Activated CD8-positive, alpha-beta memory T cell treated with anti-CD3 and anti-CD28 coated beads for 36 hours (primary cell): ENCODE results near the gene C6orf89. TPM values are rescaled to one million over a fixed set of nuclear protein-coding genes. Genes with fewer than 3 reads are reported as not detected.

Experiments
- CTCF ChIA-PET: fragments of 350-600 bp; sonication (Branson Sonifier 250); formaldehyde crosslinking; loops from one replicate; lab custom pipeline; 2021; ENCODE audit warnings: antibody characterized with exemption; lab: Charles Lee
- POLR2A ChIA-PET: fragments of 350-600 bp; sonication (Branson Sonifier 250); formaldehyde crosslinking; loops from one replicate; lab custom pipeline; 2021; ENCODE audit warnings: antibody characterized with exemption; lab: Charles Lee
- total RNA-seq, 2 experiments: library from RNA; stranded (reverse); gene quantifications; one replicate each; pipeline ENCODE4 v1.2.3, GENCODE V29; 2021

C6orf89 gene
- total RNA-seq, 2 experiments from 2014 or later, result 32.7 to 35.9 TPM

GRCh38 chr6:36850021-36850420, 35.7 kb upstream of the C6orf89 start:
- ChIA-PET CTCF (interaction anchor here (1.2 to 4.9 kb wide), 3 partner anchors 44 to 83 kb away, joined by 3 to 29 read pairs (median 14); no protein-coding TSS in a partner anchor), POLR2A (no interaction called here)

DNA sequence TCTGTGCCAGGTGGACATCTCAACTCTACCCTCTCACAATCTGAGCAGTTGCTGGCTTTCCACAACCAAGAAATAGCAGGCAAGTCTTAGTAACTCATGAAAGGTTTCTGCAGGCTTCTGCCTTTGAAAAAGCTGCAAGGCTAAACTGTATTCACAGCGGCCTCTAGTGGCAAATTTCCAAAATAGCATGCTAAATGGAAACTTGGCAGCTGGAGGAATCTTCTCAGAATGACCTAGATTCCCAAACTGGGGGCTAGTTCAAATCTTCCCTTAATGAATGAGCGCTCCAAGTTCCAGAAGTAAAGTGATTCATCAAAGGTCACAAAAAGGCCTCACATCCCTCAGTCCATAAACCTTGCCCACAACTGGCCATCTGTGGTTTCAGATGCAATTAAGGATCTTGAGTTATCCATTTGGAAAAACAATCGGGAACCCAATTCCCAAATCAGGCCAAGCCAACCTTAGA, 34.6 kb upstream of the C6orf89 start:
- CTCF ChIA-PET, result interaction anchor here (0.7 to 4.9 kb wide), 10 partner anchors 9 to 167 kb away, joined by 3 to 29 read pairs (median 3); no protein-coding TSS in a partner anchor
- POLR2A ChIA-PET, result no interaction called here

GRCh38 chr6:36851626-36852025, 34.1 kb upstream of the C6orf89 start:
- POLR2A ChIA-PET, result no interaction called here

DNA sequence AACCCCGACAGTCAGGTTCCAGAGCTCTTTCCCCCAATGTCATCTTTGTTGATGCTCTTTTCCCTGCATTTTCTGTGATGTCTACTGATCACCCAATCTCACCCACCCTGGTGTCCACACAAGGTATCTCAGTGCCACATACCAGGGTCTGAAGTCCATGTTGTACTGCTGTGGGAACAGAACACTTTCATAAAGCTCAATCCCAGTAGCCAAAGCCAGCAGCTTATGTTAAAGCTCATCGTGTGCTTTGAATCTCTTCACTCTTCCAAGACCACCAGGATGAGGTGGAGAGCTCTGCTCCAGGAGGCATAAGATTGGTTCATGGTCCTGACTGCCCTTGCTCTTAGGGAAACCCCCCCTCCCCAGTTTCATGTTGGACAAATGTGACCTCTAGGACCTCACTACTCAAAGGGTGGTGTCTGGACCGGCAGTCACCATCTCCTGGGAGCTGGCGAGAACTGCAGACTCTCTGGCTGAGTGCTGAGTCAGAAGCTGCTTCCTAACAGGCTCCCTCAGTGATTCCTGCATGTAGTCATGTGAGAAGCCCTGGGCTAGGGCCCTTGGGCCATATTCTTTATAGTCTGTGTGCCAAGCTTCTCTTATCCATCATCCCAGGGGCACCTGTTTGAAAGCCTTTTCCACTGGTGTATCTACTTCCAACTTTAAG, 33.1 kb upstream of the C6orf89 start:
- ChIA-PET POLR2A (interaction anchor here (0.6 to 0.9 kb wide), 2 partner anchors 8 to 54 kb away, joined by 3 read pairs; no protein-coding TSS in a partner anchor), CTCF (interaction anchor here (0.9 to 3.6 kb wide), 6 partner anchors 33 to 166 kb away, joined by 3 to 14 read pairs (median 4); partner anchors contain the start of genes C6orf89 and PI16)

More at GRCh38 chr6:36851626-36852025, 34.1 kb upstream of the C6orf89 start:
- CTCF ChIA-PET, result interaction anchor here (0.7 to 4.9 kb wide), 9 partner anchors 8 to 167 kb away, joined by 3 to 29 read pairs (median 3); no protein-coding TSS in a partner anchor

- ChIA-PET CTCF (interaction anchor here (1.0 to 3.3 kb wide), 3 partner anchors 32 to 165 kb away, joined by 3 to 7 read pairs (median 5); partner anchors contain the start of genes C6orf89 and PI16), POLR2A (interaction anchor here (0.9 kb wide), 1 partner anchor 8 kb away, joined by 3 read pairs; no protein-coding TSS in a partner anchor)
These were observed 32.4 kb upstream of the C6orf89 start for GRCh38 chr6:36853325-36853724.

- ChIA-PET CTCF (no interaction called here), POLR2A (no interaction called here)
These were observed 30.0 kb upstream of the C6orf89 start for GRCh38 chr6:36855750-36856149.

DNA sequence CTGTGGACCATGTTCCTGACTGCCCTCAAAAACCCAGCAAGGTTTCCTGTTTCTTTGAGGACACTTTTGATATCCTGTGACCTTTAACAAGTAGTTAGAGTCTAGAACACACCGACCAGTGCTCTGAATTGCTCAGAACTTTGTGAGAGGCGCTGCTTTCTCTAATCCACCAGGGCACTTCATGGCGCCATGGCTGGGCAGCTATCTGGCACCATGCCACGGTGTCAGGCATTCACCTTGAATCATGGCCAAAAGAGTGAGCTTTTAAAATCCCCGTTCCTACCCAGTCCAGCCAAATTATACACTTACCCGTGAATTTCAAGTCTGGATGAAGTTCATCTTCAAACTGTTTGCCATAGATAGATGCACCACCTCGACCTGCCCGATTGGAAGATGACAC, 29.5 kb upstream of the C6orf89 start:
- CTCF ChIA-PET, result no interaction called here

GRCh38 chr6:36857325-36857724, 28.4 kb upstream of the C6orf89 start:
- ChIA-PET CTCF (interaction anchor here (0.9 kb wide), 1 partner anchor 20 kb away, joined by 3 read pairs; no protein-coding TSS in a partner anchor), POLR2A (no interaction called here)

More for the DNA sequence above, 29.5 kb upstream of the C6orf89 start:
- POLR2A ChIA-PET, result no interaction called here

GRCh38 chr6:36858407-36858981, 27.3 kb upstream of the C6orf89 start:
- ChIA-PET POLR2A (no interaction called here), CTCF (no interaction called here)

DNA sequence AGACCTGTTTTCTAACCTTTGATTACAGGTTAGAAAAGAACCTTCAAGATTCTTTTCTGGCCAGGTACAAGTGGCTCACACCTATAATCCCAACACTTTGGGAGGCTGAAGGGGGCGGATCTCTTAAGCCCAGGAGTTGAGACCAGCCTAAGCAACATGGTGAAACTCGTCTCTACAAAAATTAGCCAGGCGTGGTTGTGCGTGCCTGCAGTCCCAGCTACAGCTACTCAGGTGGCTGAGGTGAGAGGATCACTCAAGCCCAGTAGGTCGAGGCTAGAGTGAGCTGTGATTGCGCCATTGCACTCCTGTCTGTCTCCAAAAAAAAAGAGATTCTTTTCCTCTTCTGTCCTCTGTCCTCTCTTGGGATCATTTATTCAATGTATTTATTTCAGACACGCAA, 25.6 kb upstream of the C6orf89 start:
- ChIA-PET POLR2A (no interaction called here), CTCF (interaction anchor here (0.8 kb wide), 1 partner anchor 9 kb away, joined by 3 read pairs; no protein-coding TSS in a partner anchor)

GRCh38 chr6:36862164-36862847, 23.4 kb upstream of the C6orf89 start:
- ChIA-PET POLR2A (no interaction called here), CTCF (no interaction called here)

GRCh38 chr6:36862848-36863382, 22.8 kb upstream of the C6orf89 start:
- ChIA-PET CTCF (no interaction called here), POLR2A (no interaction called here)

GRCh38 chr6:36863670-36864540, 21.8 kb upstream of the C6orf89 start:
- ChIA-PET CTCF (interaction anchor here (0.5 to 1.1 kb wide), 2 partner anchors 249 to 262 kb away, joined by 4 to 5 read pairs; no protein-coding TSS in a partner anchor), POLR2A (interaction anchor here (0.6 kb wide), 1 partner anchor 19 kb away, joined by 3 read pairs; no protein-coding TSS in a partner anchor)

DNA sequence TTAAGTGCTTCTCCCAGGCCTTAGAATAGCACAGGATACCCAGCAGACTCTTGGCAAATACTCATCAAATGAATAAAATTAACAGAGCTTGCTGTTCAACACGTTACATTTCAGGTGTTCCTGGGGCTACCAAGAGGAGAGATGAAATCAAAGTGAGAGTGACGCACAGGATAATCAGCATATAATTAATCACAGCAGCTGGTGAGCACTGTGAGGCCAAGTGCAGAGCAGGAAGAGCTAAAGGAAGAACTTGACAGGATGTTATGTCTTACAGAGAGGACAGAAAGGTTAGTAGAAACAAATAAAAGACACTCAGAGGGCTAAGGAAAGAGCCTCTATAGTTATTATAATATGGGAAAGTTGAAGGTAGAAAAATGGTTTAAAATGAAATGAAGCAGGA, 19.9 kb upstream of the C6orf89 start:
- POLR2A ChIA-PET, result no interaction called here

DNA sequence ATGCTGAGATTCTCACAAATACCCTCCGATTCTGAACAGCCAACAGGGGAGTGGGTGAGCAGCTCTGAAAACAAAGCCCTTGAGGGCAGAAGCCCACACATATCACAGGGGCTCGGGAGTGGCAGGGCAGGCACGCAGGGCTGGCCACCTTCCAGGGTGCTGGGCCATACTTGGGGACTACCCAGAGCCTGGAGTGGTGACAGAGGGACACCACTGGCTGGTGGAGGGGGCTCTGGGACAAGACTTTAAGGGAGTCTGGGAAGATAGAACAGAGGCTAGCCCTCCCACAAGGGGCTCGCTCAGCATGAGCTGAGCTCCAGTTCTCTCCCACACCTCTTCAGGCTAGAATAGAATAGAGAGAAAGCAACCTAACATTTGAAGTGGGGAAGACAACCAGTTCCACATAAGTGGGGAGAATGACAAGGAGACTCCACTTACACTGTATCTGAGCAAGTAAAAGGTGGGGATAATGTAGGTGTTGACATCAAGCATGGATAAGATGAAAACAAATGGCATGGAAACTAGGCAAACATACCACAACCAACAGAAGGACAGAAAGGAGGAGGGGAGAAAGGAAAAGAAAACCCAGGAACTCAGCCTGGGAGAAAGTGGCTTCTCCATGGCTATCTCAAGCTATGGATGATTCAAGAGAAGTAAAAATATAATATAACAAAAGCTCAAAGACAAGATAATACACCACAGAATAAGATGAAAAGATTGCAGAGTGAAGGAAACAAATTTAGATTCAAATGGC, 18.1 kb upstream of the C6orf89 start:
- ChIA-PET CTCF (interaction anchor here (0.6 kb wide), 1 partner anchor 134 kb away, joined by 5 read pairs; no protein-coding TSS in a partner anchor), POLR2A (no interaction called here)

More for the DNA sequence above, 19.9 kb upstream of the C6orf89 start:
- CTCF ChIA-PET, result interaction anchor here (1.5 kb wide), 1 partner anchor 8 kb away, joined by 4 read pairs; the partner anchor contains the start of gene PPIL1

DNA sequence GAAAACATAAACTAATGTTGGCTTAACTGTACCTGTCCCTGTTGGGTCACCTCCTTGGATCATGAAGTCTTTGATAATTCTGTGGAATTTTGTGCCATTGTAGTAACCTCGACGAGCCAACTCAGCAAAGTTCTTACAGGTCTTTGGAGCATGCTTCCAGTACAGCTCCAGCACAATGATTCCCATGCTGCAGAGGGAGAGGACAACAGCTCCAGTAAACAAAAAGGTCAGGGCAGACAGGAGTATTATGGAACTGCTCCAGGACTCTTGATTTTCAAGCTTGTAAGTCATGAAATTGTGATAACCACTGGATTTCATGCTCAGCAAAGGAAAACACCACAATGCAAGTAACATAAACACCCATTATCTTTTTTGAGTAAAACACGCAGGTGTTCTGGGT, 14.1 kb upstream of the C6orf89 start:
- POLR2A ChIA-PET, result no interaction called here
- CTCF ChIA-PET, result interaction anchor here (1.1 to 1.3 kb wide), 2 partner anchors 13 to 84 kb away, joined by 3 to 5 read pairs; no protein-coding TSS in a partner anchor

- POLR2A ChIA-PET, result no interaction called here
- CTCF ChIA-PET, result interaction anchor here (3.6 to 4.6 kb wide), 2 partner anchors 12 to 146 kb away, joined by 26 to 33 read pairs; partner anchors contain the start of gene C6orf89
These were observed 12.6 kb upstream of the C6orf89 start for GRCh38 chr6:36873115-36873514.
